Esophagus muscularis mucosa (tissue), 4 donors: ENCODE data around the gene SMIM7. TPM values are rescaled to one million over a fixed set of nuclear protein-coding genes. Genes with fewer than 3 reads are reported as not detected.
A peak's percentile ranks its signal among the peaks of the same experiment; 100 is the strongest.

ENCODE experiments used
- DNase-seq: peaks from one replicate; pipeline ENCODE4 v3.0.0-alpha.2; 2017; ENCODE audit errors: extremely low spot score
- H3K27ac ChIP-seq, 4 donors: fragments of 200-600 bp; sonication (generic); replicated peaks in 1 of 4; 1 replicate in 3 of 4; 2 replicates in 1 of 4; pipeline ENCODE4 v1.5.1; 2016 to 2019; ENCODE audit warnings: mild to moderate bottlenecking in 1 of 4
- H3K27me3 ChIP-seq, 4 donors: fragments of 200-600 bp; sonication (generic); one replicate each; pipeline versions ENCODE4 v1.5.1 to v1.6.0; 2016 to 2019
- H3K36me3 ChIP-seq, 4 donors: fragments of 200-600 bp; sonication (generic); one replicate each; pipeline ENCODE4 v1.5.1; 2016 to 2019
- H3K4me1 ChIP-seq, 4 donors: fragments of 200-600 bp; sonication (generic); one replicate each; pipeline ENCODE4 v1.5.1; 2016 to 2019
- H3K4me3 ChIP-seq, 4 donors: fragments of 200-600 bp; sonication (generic); 1 replicate in 2 of 4; 2 replicates in 2 of 4; pipeline ENCODE4 v1.5.1; 2016 to 2019; ENCODE audit warnings: mild to moderate bottlenecking in 4 of 4, moderate library complexity in 1 of 4
- H3K9me3 ChIP-seq, 4 donors: fragments of 200-600 bp; sonication (generic); 1 replicate in 3 of 4; 2 replicates in 1 of 4; pipeline ENCODE4 v1.5.1; 2016 to 2019
- EP300 ChIP-seq: sonication (generic); formaldehyde crosslinking; IDR thresholded peaks from one replicate; pipeline ENCODE4 v1.6.1; 2017; ENCODE audit warnings: antibody characterized with exemption
- POLR2A ChIP-seq: fragments of 450-650 bp; IDR thresholded peaks from one replicate; pipeline ENCODE4 v1.6.1; 2017; ENCODE audit warnings: antibody characterized with exemption, moderate library complexity, mild to moderate bottlenecking, low read depth
- POLR2AphosphoS5 ChIP-seq, 2 donors: sonication (generic); formaldehyde crosslinking; IDR thresholded peaks; one replicate each; pipeline ENCODE4 v1.6.1; 2017; ENCODE audit warnings: antibody characterized with exemption in 2 of 2
- WGBS: methylation state at CpG from one replicate; pipeline ENCODE4 v1.1.5; 2018; 5-methylcytosine and 5-hydroxymethylcytosine counted together
- intact Hi-C: fragments of 100-400 bp; cut with DNase I; formaldehyde crosslinking; loops from one replicate; pipeline ENCODE4 v1.15.1; 2023
- total RNA-seq, 4 donors: library from RNA; depleted of rRNA; stranded (reverse); fragments of >200 nt; gene quantifications; one replicate each; pipeline versions ENCODE4 v1.1.0 to v1.2.1, GENCODE V29; 2016
- TF ChIP-seq, protein P1 (sequence below), 3 experiments: fragments of 200-600 bp in 2 of 3; fragments of 450-650 bp in 1 of 3; sonication (generic) in 2 of 3; IDR thresholded peaks; one replicate each; pipeline ENCODE4 v1.5.1; 2017 to 2019; ENCODE audit warnings: antibody characterized with exemption in 3 of 3, mild to moderate bottlenecking in 2 of 3, moderate library complexity in 1 of 3

SMIM7 gene
- total RNA-seq, 4 donors from 2014 or later: 58.5 to 85.0 (median 69.8) TPM

DNA sequence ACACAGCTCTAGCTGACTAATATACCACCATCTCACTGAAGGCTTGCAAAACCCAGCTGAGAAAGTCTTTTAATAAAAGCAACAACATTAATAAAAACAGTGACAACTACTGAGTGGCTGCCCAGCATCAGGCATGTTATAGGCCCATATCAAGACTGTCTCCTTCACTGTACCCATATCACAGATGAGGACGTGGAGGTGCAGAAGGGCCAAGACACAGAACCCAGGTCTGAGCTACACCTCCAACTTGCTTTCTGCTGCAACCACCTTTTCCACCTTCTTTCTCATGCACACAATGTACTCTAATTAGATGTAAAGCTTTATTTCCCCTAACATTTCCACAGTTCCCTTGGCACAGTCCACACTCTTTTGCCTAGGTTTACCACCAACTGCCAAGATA lies 21.3 kb downstream of the SMIM7 start:
- intact Hi-C loops: no loop called here
- Histone ChIP-seq H3K9me3 (no peaks in the 10 kb centered on the region), H3K36me3 (peaks cover 33 to 87% (median 57%) of the 10 kb centered on the region in 4 donors), H3K4me3 (no peak overlapping the region), H3K4me1 (peaks cover 0 to 19% (median 8%) of the 10 kb centered on the region in 4 donors), H3K27me3 (no peaks in the 10 kb centered on the region), H3K27ac (no peak overlapping the region)
- no peak for DNase-seq
- 100% methylated on average over 1 of the region's 1 CpG for WGBS
- TF ChIP-seq, protein P1, sequence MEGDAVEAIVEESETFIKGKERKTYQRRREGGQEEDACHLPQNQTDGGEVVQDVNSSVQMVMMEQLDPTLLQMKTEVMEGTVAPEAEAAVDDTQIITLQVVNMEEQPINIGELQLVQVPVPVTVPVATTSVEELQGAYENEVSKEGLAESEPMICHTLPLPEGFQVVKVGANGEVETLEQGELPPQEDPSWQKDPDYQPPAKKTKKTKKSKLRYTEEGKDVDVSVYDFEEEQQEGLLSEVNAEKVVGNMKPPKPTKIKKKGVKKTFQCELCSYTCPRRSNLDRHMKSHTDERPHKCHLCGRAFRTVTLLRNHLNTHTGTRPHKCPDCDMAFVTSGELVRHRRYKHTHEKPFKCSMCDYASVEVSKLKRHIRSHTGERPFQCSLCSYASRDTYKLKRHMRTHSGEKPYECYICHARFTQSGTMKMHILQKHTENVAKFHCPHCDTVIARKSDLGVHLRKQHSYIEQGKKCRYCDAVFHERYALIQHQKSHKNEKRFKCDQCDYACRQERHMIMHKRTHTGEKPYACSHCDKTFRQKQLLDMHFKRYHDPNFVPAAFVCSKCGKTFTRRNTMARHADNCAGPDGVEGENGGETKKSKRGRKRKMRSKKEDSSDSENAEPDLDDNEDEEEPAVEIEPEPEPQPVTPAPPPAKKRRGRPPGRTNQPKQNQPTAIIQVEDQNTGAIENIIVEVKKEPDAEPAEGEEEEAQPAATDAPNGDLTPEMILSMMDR (IDR thresholded peaks at IDR 0.05): no peak
- TF ChIP-seq POLR2AphosphoS5 (IDR thresholded peaks at IDR 0.05): no peak
- no peak for TF ChIP-seq POLR2A
- no peak for TF ChIP-seq EP300

DNA sequence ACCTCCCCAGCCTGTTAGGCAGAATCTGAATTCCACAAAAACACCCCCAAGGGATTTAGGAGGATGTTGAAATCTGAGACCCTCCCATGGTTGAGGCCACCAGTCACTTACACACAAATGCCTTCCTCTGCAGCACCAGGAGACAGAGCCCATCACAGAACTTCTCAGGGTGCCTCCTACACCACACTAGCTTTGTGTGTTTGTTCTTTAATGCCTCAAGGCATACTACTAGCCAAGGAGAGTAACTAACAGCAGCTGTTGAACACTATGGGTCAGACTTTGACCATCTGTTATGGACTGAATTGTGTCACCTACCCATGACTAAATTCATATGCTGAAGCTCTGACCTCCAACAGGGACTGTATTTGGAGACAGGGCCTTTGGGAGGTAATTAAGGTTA lies 22.4 kb downstream of the SMIM7 start:
- peaks cover 0 to 19% (median 8%) of the 10 kb centered on the region in 4 donors for H3K4me1 ChIP-seq
- no peak for TF ChIP-seq POLR2A
- TF ChIP-seq, protein P1 (IDR thresholded peaks at IDR 0.05): no peak
- no peak for TF ChIP-seq EP300
- TF ChIP-seq POLR2AphosphoS5 (IDR thresholded peaks at IDR 0.05): no peak
- DNase-seq: no peak
- no peak overlapping the region for H3K4me3 ChIP-seq
- no peaks in the 10 kb centered on the region for H3K9me3 ChIP-seq
- peaks cover 22 to 86% (median 54%) of the 10 kb centered on the region in 4 donors for H3K36me3 ChIP-seq
- no peak overlapping the region for H3K27ac ChIP-seq
- intact Hi-C loops: no loop called here
- no peaks in the 10 kb centered on the region for H3K27me3 ChIP-seq

DNA sequence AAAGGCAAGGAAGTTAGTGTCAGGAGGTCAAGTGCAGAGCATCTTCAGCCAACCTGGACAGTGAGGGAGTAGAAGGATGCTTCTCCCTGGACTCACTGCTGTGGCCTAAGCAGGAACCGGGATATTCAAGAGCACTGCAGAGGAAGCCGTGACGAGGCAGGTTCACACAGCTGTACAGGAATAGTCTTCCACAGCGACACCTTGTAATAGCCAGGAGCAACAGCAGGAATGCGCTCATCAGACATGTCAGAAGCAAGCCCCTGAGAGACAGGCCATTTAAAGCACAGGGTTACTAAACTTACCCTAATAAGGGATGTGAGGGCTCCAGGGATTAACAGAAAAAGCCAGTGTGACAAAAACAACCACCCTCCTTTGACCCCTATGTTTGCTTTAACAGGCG lies 28.5 kb downstream of the SMIM7 start:
- Histone ChIP-seq H3K4me1 (peaks cover 19 to 28% (median 24%) of the 10 kb centered on the region in 4 donors), H3K36me3 (peaks cover 11 to 57% (median 32%) of the 10 kb centered on the region in 4 donors), H3K27ac (no peak overlapping the region), H3K4me3 (no peak overlapping the region), H3K27me3 (no peaks in the 10 kb centered on the region), H3K9me3 (no peaks in the 10 kb centered on the region)
- DNase-seq: no peak
- TF ChIP-seq EP300: no peak
- TF ChIP-seq POLR2AphosphoS5 (IDR thresholded peaks at IDR 0.05): no peak
- TF ChIP-seq, protein P1 (IDR thresholded peaks at IDR 0.05): no peak
- TF ChIP-seq POLR2A: no peak
- WGBS: 88% methylated on average over 6 of the region's 6 CpGs
- intact Hi-C loops: no loop called here

DNA sequence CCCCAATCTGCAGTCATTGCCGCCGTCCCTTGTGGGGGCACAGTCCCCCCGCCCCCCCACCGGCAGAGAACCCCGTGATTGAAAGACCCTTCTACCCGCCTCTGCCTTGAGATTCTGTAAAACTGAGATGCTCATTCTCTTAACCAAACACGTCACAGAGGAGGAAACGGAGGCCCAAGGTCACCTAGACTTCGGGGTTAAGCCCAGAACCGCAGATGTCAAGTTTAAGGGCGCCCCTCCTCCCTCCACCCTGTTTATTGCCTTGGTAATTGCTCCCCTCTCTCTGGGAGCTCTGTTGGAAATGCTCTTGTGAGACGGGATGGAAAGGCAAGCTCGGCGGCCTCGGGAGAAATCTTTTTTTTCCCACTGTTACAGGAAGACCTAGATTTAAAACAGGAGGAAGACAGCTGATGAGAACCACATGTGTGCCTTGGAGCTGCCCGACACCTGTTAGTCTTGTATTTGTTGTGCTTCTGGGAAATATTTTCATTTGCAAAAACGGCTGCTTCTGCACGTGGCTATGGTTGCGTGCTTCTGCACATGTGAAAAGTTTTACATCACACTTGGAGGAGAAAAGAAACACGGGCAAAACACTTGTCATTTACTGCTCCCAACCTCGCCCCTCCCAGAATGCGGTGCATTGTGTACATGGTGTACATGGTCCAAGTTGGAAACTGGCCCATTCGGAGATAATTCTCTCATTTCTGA lies 30.8 kb downstream of the SMIM7 start:
- peak in 1 of 2 donors; percentile 37 for TF ChIP-seq POLR2AphosphoS5 (IDR thresholded peaks at IDR 0.05)
- no peak for TF ChIP-seq POLR2A
- Histone ChIP-seq H3K27ac (peak overlapping the region; percentile 89 to 98 (median 97)), H3K36me3 (peaks cover 8 to 50% (median 30%) of the 10 kb centered on the region in 4 donors), H3K27me3 (no peaks in the 10 kb centered on the region), H3K9me3 (no peaks in the 10 kb centered on the region), H3K4me3 (peak overlapping the region; percentile 78 to 99 (median 95)), H3K4me1 (peaks cover 38 to 52% (median 47%) of the 10 kb centered on the region in 4 donors)
- WGBS: 5% methylated on average over 13 of the region's 23 CpGs
- intact Hi-C loops: loop anchor here (5.0 kb wide), 1 partner anchor 57 kb away; the partner anchor contains the start of gene SLC35E1
- DNase-seq: no peak

DNA sequence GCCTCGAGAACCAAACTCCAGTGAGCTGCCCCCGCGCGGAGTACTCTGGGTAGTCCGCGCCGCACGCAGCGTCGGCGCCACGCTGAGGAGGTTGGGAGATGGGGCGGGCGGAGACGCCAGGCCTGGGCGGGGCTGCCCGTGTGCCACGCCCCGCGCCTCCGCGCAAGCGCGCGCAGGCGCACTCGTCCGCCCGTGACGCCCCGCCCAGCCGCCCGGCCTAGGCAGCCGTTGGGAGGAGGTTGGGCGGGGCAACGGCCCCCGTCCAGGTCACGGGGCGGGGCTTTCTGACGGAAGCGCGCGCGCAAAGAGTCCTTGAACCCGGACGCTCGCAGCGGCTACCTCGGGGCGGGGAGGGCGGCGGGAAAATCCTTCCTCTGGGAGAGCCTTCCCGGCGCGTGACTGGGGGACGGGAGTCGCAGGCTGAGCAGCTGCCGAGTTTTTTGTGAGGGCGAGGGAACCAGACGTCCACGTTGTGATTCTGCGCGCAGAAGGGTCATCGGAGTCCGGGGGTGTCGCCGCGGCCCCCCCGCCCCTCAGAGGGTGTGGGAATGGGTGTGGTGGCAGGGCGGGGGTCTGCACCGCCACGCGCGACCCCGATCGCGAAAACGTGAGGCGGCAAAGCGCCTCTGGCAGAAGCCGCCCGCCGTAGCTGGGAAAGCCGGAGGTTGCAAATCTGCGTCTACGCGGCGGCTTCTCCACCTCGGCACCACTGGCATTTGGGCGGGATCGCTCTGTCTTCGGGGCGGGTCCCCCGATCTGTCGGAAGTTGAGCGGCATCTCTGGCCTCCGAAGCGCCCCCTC lies 31.6 kb downstream of the SMIM7 start, which contains the start of gene MED26:
MED26 (minus strand) TSS at position 22 of the 801 bp plus-strand sequence. CDS start 261 bp downstream, outside the sequence.
- H3K4me1 ChIP-seq: peaks cover 38 to 56% (median 51%) of the 10 kb centered on the region in 4 donors
- H3K36me3 ChIP-seq: peaks cover 8 to 53% (median 33%) of the 10 kb centered on the region in 4 donors
- H3K27me3 ChIP-seq: no peaks in the 10 kb centered on the region
- H3K4me3 ChIP-seq: peak within 1 kb of the TSS; percentile 78 to 99 (median 95)
- peak; percentile 92 to 94 for TF ChIP-seq POLR2AphosphoS5 (IDR thresholded peaks at IDR 0.05)
- TF ChIP-seq, protein P1 (IDR thresholded peaks at IDR 0.05): peak in 2 of 3 experiments; percentile 5 to 35
- no peak for TF ChIP-seq EP300
- peak; percentile 46 for TF ChIP-seq POLR2A
- WGBS: 5% methylated on average over 11 of the region's 98 CpGs
- intact Hi-C loops: loop anchor here (5.0 kb wide), 1 partner anchor 56 kb away; the partner anchor contains the start of gene SLC35E1
- peak; percentile 98 for DNase-seq
- no peaks in the 10 kb centered on the region for H3K9me3 ChIP-seq
- H3K27ac ChIP-seq: peak within 1 kb of the TSS; percentile 89 to 98 (median 97)
